Pons (tissue), 1 donor: ENCODE results near the gene UNC50.
"Not testable (repeated sequence)": the region's sequence is repeated elsewhere in the genome, so short reads cannot be mapped to it uniquely, and the experiment has no call there.

Experiments used
- DNase-seq: peaks from one replicate; pipeline ENCODE4 v3.0.0-alpha.2; 2016; ENCODE audit warnings: low spot score

The UNC50 gene

GRCh38 chr2:98608962-98609604 is 694 bp downstream of the UNC50 start:
- DNase-seq: peak; percentile 26

- DNase-seq: no peak
Measured at GRCh38 chr2:98614024-98614739, 5.8 kb downstream of the UNC50 start.

- no peak for DNase-seq
Measured at GRCh38 chr2:98615481-98615880, 7.1 kb downstream of the UNC50 start.

- no peak for DNase-seq
Measured at GRCh38 chr2:98617149-98617548, 8.8 kb downstream of the UNC50 start.

GRCh38 chr2:98623657-98624056 is 15.3 kb downstream of the UNC50 start:
- DNase-seq: no peak

- DNase-seq: no peak
Measured at GRCh38 chr2:98632351-98632750, 24.0 kb downstream of the UNC50 start.

- no peak for DNase-seq
Measured at GRCh38 chr2:98634406-98635092, 26.2 kb downstream of the UNC50 start.

- no peak for DNase-seq
Measured at GRCh38 chr2:98637401-98638147, 29.2 kb downstream of the UNC50 start.

- DNase-seq: no peak
Measured at GRCh38 chr2:98643496-98644100, 35.2 kb downstream of the UNC50 start.

GRCh38 chr2:98647636-98648035 is 39.2 kb downstream of the UNC50 start:
- no peak for DNase-seq

GRCh38 chr2:98648451-98648850 is 40.1 kb downstream of the UNC50 start:
- no peak for DNase-seq

GRCh38 chr2:98649135-98649991 is 41.0 kb downstream of the UNC50 start:
- peak; percentile 92 for DNase-seq

GRCh38 chr2:98649992-98650375 is 41.6 kb downstream of the UNC50 start:
- no peak for DNase-seq

GRCh38 chr2:98650998-98651397 is 42.6 kb downstream of the UNC50 start:
- no peak for DNase-seq

- DNase-seq: peak; percentile 18
Measured at GRCh38 chr2:98654699-98655495, 46.5 kb downstream of the UNC50 start.

GRCh38 chr2:98656800-98657199 is 48.4 kb downstream of the UNC50 start:
- DNase-seq: no peak

GRCh38 chr2:98658816-98659490 is 50.6 kb downstream of the UNC50 start:
- no peak for DNase-seq

- not testable (repeated sequence) for DNase-seq
Measured at GRCh38 chr2:98659491-98659840, 51.1 kb downstream of the UNC50 start.

- DNase-seq: no peak
Measured at GRCh38 chr2:98663511-98664090, 55.2 kb downstream of the UNC50 start.
